Smooth muscle cell (in vitro differentiated cells): ENCODE data around the gene KCNIP4. TPM values are rescaled to one million over a fixed set of nuclear protein-coding genes. Genes with fewer than 3 reads are reported as not detected.

Experiments
- DNase-seq: peaks from one replicate; lab custom pipeline; 2025; ENCODE audit not compliant: unreplicated experiment; lab: John Stamatoyannopoulos, UW
- H2AFZ ChIP-seq: fragments of 200-600 bp; sonication (generic); 2 replicates; pipeline ENCODE4 v1.6.0; 2016; ENCODE audit warnings: antibody characterized with exemption, low read depth, mild to moderate bottlenecking
- H3F3A ChIP-seq: fragments of 200-600 bp; sonication (generic); 2 replicates; pipeline ENCODE4 v1.6.0; 2017; ENCODE audit warnings: antibody characterized with exemption, low read depth
- H3K27ac ChIP-seq: fragments of 200-600 bp; sonication (generic); 2 replicates; pipeline ENCODE4 v1.5.1; 2016; ENCODE audit warnings: low read depth, mild to moderate bottlenecking
- H3K27me3 ChIP-seq: fragments of 200-600 bp; sonication (generic); 2 replicates; pipeline ENCODE4 v1.6.1; 2016; ENCODE audit warnings: low read depth, mild to moderate bottlenecking
- H3K36me3 ChIP-seq: fragments of 200-600 bp; sonication (generic); 2 replicates; pipeline ENCODE4 v1.5.1; 2016; ENCODE audit warnings: low read depth
- H3K4me1 ChIP-seq: fragments of 200-600 bp; sonication (generic); 2 replicates; pipeline ENCODE4 v1.5.1; 2016; ENCODE audit warnings: low read depth
- H3K4me2 ChIP-seq: fragments of 200-600 bp; sonication (generic); 2 replicates; pipeline ENCODE4 v1.6.0; 2016; ENCODE audit warnings: mild to moderate bottlenecking
- H3K4me3 ChIP-seq: fragments of 200-600 bp; sonication (generic); 2 replicates; pipeline ENCODE4 v1.5.1; 2016; ENCODE audit warnings: mild to moderate bottlenecking
- H3K79me2 ChIP-seq: fragments of 200-600 bp; sonication (generic); 2 replicates; pipeline ENCODE4 v1.6.0; 2016; ENCODE audit warnings: low read depth, mild to moderate bottlenecking
- H3K9ac ChIP-seq: fragments of 200-600 bp; sonication (generic); 2 replicates; pipeline ENCODE4 v1.6.0; 2016; ENCODE audit warnings: low read depth
- H3K9me3 ChIP-seq: fragments of 200-600 bp; sonication (generic); replicated peaks from 2 replicates; pipeline ENCODE4 v1.5.1; 2016; ENCODE audit warnings: low read depth
- H4K20me1 ChIP-seq: fragments of 200-600 bp; sonication (generic); 2 replicates; pipeline ENCODE4 v1.6.0; 2016; ENCODE audit warnings: low read depth
- CTCF ChIP-seq: fragments of 200-600 bp; sonication (generic); IDR thresholded peaks from 2 replicates; pipeline ENCODE4 v1.5.1; 2017; ENCODE audit warnings: borderline replicate concordance, mild to moderate bottlenecking, antibody characterized with exemption; ENCODE audit not compliant: insufficient read depth, poor library complexity, severe bottlenecking
- WGBS: methylation state at CpG from one replicate; pipeline ENCODE4 v1.1.7; 2016; ENCODE audit warnings: low lambda C conversion rate; 5-methylcytosine and 5-hydroxymethylcytosine counted together
- polyA plus RNA-seq: library from polyadenylated mRNA; unstranded; fragments of >200 nt; fragmentation: Nextera tagmentation; extraction: Ambion mirVana; gene quantifications from 2 replicates; pipeline ENCODE4 v1.2.1, GENCODE V29; 2016
- total RNA-seq: library from RNA; depleted of rRNA; stranded (reverse); fragments of >200 nt; gene quantifications from 2 replicates; pipeline ENCODE4 v1.2.3, GENCODE V29; 2014

The KCNIP4 gene
- total and polyA plus RNA-seq, 2 experiments from 2014 or later: 0.07 TPM; not detected in 1

GRCh38 chr4:20683766-20684165 lies 1264.8 kb downstream of the KCNIP4 start:
- H3K4me2 ChIP-seq: no peak overlapping the region
- H3K9ac ChIP-seq: no peak overlapping the region
- DNase-seq: no peak
- TF ChIP-seq CTCF: no peak
- no peaks in the 10 kb centered on the region for H4K20me1 ChIP-seq
- no peaks in the 10 kb centered on the region for H3K27me3 ChIP-seq
- H2AFZ ChIP-seq: no peak overlapping the region
- no peaks in the 10 kb centered on the region for H3F3A ChIP-seq
- H3K4me3 ChIP-seq: no peak overlapping the region
- WGBS: 96% methylated on average over 3 of the region's 3 CpGs
- no peaks in the 10 kb centered on the region for H3K9me3 ChIP-seq
- H3K4me1 ChIP-seq: no peaks in the 10 kb centered on the region
- no peaks in the 10 kb centered on the region for H3K36me3 ChIP-seq
- H3K79me2 ChIP-seq: no peaks in the 10 kb centered on the region
- H3K27ac ChIP-seq: no peak overlapping the region

- no peaks in the 10 kb centered on the region for H3K27me3 ChIP-seq
- H3K4me2 ChIP-seq: no peak overlapping the region
- H3K4me1 ChIP-seq: no peaks in the 10 kb centered on the region
- H3K79me2 ChIP-seq: no peaks in the 10 kb centered on the region
- no peak overlapping the region for H3K9ac ChIP-seq
- no peak overlapping the region for H2AFZ ChIP-seq
- TF ChIP-seq CTCF: no peak
- H3K27ac ChIP-seq: no peak overlapping the region
- no peak for DNase-seq
- H4K20me1 ChIP-seq: no peaks in the 10 kb centered on the region
- H3K4me3 ChIP-seq: no peak overlapping the region
- H3K9me3 ChIP-seq: no peaks in the 10 kb centered on the region
- H3K36me3 ChIP-seq: no peaks in the 10 kb centered on the region
- no peaks in the 10 kb centered on the region for H3F3A ChIP-seq
- WGBS: 85% methylated on average over 3 of the region's 3 CpGs
These were observed 1265.7 kb downstream of the KCNIP4 start for GRCh38 chr4:20682853-20683252.

GRCh38 chr4:20681271-20681670 lies 1267.3 kb downstream of the KCNIP4 start:
- no peaks in the 10 kb centered on the region for H3F3A ChIP-seq
- no peak overlapping the region for H2AFZ ChIP-seq
- TF ChIP-seq CTCF: no peak
- H4K20me1 ChIP-seq: no peaks in the 10 kb centered on the region
- H3K36me3 ChIP-seq: no peaks in the 10 kb centered on the region
- no peaks in the 10 kb centered on the region for H3K79me2 ChIP-seq
- no peaks in the 10 kb centered on the region for H3K27me3 ChIP-seq
- 94% methylated on average over 1 of the region's 1 CpG for WGBS
- no peak for DNase-seq
- no peaks in the 10 kb centered on the region for H3K4me1 ChIP-seq
- no peak overlapping the region for H3K27ac ChIP-seq
- no peaks in the 10 kb centered on the region for H3K9me3 ChIP-seq
- no peak overlapping the region for H3K4me2 ChIP-seq
- H3K9ac ChIP-seq: no peak overlapping the region
- no peak overlapping the region for H3K4me3 ChIP-seq

- no peak for DNase-seq
These were observed 1267.8 kb downstream of the KCNIP4 start for GRCh38 chr4:20680736-20681135.

More at GRCh38 chr4:20680736-20681135, 1267.8 kb downstream of the KCNIP4 start:
- 95% methylated on average over 1 of the region's 1 CpG for WGBS
- H3K4me1 ChIP-seq: no peaks in the 10 kb centered on the region
- no peaks in the 10 kb centered on the region for H3K9me3 ChIP-seq
- no peak overlapping the region for H3K9ac ChIP-seq
- H3K27me3 ChIP-seq: no peaks in the 10 kb centered on the region
- H3K4me2 ChIP-seq: no peak overlapping the region
- no peaks in the 10 kb centered on the region for H4K20me1 ChIP-seq
- no peaks in the 10 kb centered on the region for H3K79me2 ChIP-seq
- no peaks in the 10 kb centered on the region for H3K36me3 ChIP-seq
- H2AFZ ChIP-seq: no peak overlapping the region
- no peak overlapping the region for H3K4me3 ChIP-seq
- H3F3A ChIP-seq: no peaks in the 10 kb centered on the region
- H3K27ac ChIP-seq: no peak overlapping the region
- TF ChIP-seq CTCF: no peak
